ENCODE measurements around the gene C19orf67. TPM values are rescaled to one million over a fixed set of nuclear protein-coding genes. Genes with fewer than 3 reads are reported as not detected.
"Not testable (repeated sequence)": the region's sequence is repeated elsewhere in the genome, so short reads cannot be mapped to it uniquely, and the experiment has no call there.

Gene C19orf67
- total and polyA plus RNA-seq, 2 of the 4 experiments (the other 2 are of a cell fraction): not detected

DNA sequence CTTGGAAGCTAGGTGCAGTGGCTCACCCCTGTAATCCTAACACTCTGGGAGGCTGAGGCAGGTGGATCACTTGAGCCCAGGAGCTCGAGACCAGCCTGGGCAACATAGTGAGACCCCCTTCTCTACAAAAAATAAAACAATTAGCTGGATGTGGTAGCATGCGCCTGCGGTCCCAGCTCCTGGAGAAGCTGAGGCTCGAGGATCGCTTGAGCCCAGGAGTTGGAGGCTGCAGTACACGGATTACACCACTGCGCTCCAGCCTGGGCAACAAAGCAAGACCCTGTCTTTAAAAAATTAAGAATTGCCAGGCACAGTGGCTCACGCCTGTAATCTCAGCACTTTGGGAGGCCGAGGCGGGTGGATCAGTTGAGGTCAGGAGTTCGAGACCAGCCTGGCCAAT, 34.6 kb downstream of the C19orf67 start:
- H2AFZ ChIP-seq (replicated peaks; ENCODE audit: low read length, poor library complexity); POLR2A ChIA-PET (ENCODE audit: unreplicated experiment); H3K9ac ChIP-seq (ENCODE audit: low read depth, low read length); H3K9me1 ChIP-seq (ENCODE audit: insufficient read depth, low read length); H3K4me3 ChIP-seq (ENCODE audit: insufficient read depth, low read depth, low read length); H4K8ac ChIP-seq (ENCODE audit: low read depth in 2 of 2, low read length in 2 of 2); CTCF ChIA-PET; H3K36me3 ChIP-seq (ENCODE audit: control insufficient read depth, insufficient read depth, low read length); dilution Hi-C loops (cut with HindIII; ENCODE audit: low sequenced_read_pairs, unreplicated experiment); H4K5ac ChIP-seq (ENCODE audit: low read depth, low read length); H3K18ac ChIP-seq (ENCODE audit: low read depth, low read length); in situ Hi-C loops (cut with MboI; ENCODE audit: low sequenced_read_pairs); H2BK5ac ChIP-seq (ENCODE audit: low read depth, low read length, poor library complexity, severe bottlenecking); H2AK9ac ChIP-seq (replicated peaks; ENCODE audit: low read depth, low read length, poor library complexity); H3K56ac ChIP-seq (ENCODE audit: extremely low read depth, insufficient read depth, low read length); H3K4me2 ChIP-seq (ENCODE audit: low read depth, low read length); H3K23ac ChIP-seq (ENCODE audit: low read depth, low read length); H4K20me1 ChIP-seq (ENCODE audit: insufficient read depth, low read length); H3K79me1 ChIP-seq (ENCODE audit: low read depth in 1 of 2, low read length in 2 of 2); H3K27ac ChIP-seq (ENCODE audit: insufficient read depth, low read length); H3K9me3 ChIP-seq (ENCODE audit: control insufficient read depth, insufficient read depth, low read length); H2BK20ac ChIP-seq (ENCODE audit: low read depth, low read length); BruUV-seq (replicated peaks); H2BK120ac ChIP-seq (ENCODE audit: low read depth, low read length); H3K4me1 ChIP-seq (ENCODE audit: control insufficient read depth, insufficient read depth, low read length); H3K14ac ChIP-seq (replicated peaks; ENCODE audit: low read depth, low read length); DNase-seq; H4K91ac ChIP-seq (ENCODE audit: insufficient read depth, low read depth, low read length); H3K27me3 ChIP-seq (ENCODE audit: control insufficient read depth, insufficient read depth, low read length); H2BK15ac ChIP-seq (ENCODE audit: low read depth, low read length); H3K4ac ChIP-seq (ENCODE audit: low read depth, low read length); intact Hi-C loops (cut with micrococcal nuclease); ATAC-seq (ENCODE audit: low read depth); H2AK5ac ChIP-seq (ENCODE audit: low read depth, low read length): not testable (repeated sequence)
- 94% methylated on average over 5 of the region's 11 CpGs; no CpG with 5 or more reads in 1 of the 2 experiments for WGBS, 2 experiments (ENCODE audit: extremely low coverage in 2 of 2, insufficient read length in 1 of 2)

Measured in IMR-90 (cell line).